Ishikawa (cell line): Measurements from ENCODE around the gene C14orf180.

Experiments used
- CEBPB ChIP-seq: IDR thresholded peaks from 2 replicates; pipeline ENCODE4 v1.6.1; 2012
- CREB1 ChIP-seq: IDR thresholded peaks from 2 replicates; pipeline ENCODE4 v1.6.1; 2012; ENCODE audit warnings: low read depth
- EGR1 ChIP-seq: IDR thresholded peaks from 2 replicates; pipeline ENCODE4 v1.6.1; 2012
- EP300 ChIP-seq: IDR thresholded peaks from 2 replicates; pipeline ENCODE4 v1.6.1; 2012; ENCODE audit warnings: borderline replicate concordance
- FOXM1 ChIP-seq: IDR thresholded peaks from 2 replicates; pipeline ENCODE4 v1.6.1; 2012; ENCODE audit warnings: low read depth, borderline replicate concordance
- NFIC ChIP-seq: IDR thresholded peaks from 2 replicates; pipeline ENCODE4 v1.6.1; 2012
- TAF1 ChIP-seq: IDR thresholded peaks from 2 replicates; pipeline ENCODE4 v1.6.1; 2012; ENCODE audit warnings: low read depth, mild to moderate bottlenecking
- TCF12 ChIP-seq: IDR thresholded peaks from 2 replicates; pipeline ENCODE4 v1.6.1; 2012; ENCODE audit warnings: low read depth
- TEAD4 ChIP-seq: IDR thresholded peaks from 2 replicates; pipeline ENCODE4 v1.6.1; 2012
- YY1 ChIP-seq: IDR thresholded peaks from 2 replicates; pipeline ENCODE4 v1.6.1; 2012; ENCODE audit warnings: low read depth

GRCh38 chr14:104556256-104557021 is 23.1 kb upstream of the C14orf180 start:
- TF ChIP-seq YY1 (no peak), NFIC (no peak), EGR1 (no peak), EP300 (no peak), TEAD4 (no peak), TAF1 (no peak), CREB1 (no peak), FOXM1 (no peak), CEBPB (no peak), TCF12 (no peak)
